Measurements from ENCODE around the gene ZNF641.
A peak's percentile ranks its signal among the peaks of the same experiment; 100 is the strongest.
"Not testable (repeated sequence)": the region's sequence is repeated elsewhere in the genome, so short reads cannot be mapped to it uniquely, and the experiment has no call there.

ZNF641 gene

DNA sequence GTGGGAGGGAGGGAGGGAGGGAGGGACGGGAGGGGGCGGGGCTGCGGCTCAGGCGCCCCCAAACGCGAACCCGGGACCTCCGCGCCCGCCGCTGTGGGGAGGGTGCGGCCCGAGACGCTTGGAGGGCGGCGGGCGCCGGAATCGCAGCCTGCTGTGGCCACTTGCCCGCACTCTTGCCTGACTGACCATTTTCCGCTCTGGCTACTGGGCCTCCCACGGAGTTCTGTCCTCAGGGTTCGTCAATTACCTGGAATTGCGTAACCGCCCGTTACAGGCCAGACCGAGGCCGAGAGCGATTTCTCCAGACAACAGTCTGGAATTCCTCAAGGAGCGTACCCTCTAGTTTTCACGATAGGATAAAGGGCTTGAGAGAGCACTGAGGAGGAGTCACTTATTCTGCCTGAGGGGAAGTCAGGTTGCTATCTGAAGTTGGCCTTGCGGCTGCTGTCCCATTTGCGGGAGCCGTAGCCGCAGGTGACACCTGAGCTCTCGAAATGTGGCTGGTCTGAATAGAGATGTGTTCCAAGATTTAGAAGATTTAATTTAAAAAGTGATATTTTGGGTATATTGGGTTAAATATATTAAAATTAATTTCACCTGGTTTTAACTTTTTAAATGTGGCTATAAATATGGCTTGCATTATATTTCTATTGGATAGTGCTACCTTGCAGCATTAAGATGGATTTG is 446 bp upstream of the ZNF641 start:
- Mint-ChIP-seq H3K9me3 (no peaks in the 10 kb centered on the region), H3K27ac (peak overlapping the region; percentile 83), H3K36me3 (ENCODE audit: low read depth) (peaks cover 31% of the 10 kb centered on the region), H3K4me3 (peak overlapping the region; percentile 79), H3K27me3 (no peaks in the 10 kb centered on the region), H3K4me1 (ENCODE audit: low read depth) (peaks cover 34% of the 10 kb centered on the region)
- DNase-seq = no peak

DNA sequence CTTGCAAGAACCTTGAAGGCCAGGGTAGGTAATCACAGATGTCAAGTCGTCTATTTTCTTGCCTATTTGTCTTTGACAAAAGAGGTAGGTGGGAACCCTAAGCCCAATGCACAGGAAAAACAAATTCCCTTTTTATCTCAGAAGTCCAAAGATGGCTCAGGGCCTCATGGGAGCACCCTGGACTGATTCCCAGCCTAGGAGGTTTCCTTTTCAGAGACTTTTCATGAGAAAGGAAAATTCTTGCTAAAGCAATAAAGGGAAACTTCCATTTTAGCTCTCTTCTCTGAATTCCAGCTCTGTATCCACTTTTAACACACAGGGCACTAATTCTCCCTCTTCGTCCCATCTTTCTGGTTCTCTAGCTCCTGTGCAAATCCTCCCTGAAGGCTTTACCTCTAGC is 1.2 kb downstream of the ZNF641 start:
- Mint-ChIP-seq H3K4me1 (ENCODE audit: low read depth) (peaks cover 41% of the 10 kb centered on the region), H3K4me3 (peak overlapping the region; percentile 95), H3K9me3 (no peaks in the 10 kb centered on the region), H3K27ac (no peak overlapping the region), H3K27me3 (no peaks in the 10 kb centered on the region), H3K36me3 (ENCODE audit: low read depth) (peaks cover 48% of the 10 kb centered on the region)
- no peak for DNase-seq

DNA sequence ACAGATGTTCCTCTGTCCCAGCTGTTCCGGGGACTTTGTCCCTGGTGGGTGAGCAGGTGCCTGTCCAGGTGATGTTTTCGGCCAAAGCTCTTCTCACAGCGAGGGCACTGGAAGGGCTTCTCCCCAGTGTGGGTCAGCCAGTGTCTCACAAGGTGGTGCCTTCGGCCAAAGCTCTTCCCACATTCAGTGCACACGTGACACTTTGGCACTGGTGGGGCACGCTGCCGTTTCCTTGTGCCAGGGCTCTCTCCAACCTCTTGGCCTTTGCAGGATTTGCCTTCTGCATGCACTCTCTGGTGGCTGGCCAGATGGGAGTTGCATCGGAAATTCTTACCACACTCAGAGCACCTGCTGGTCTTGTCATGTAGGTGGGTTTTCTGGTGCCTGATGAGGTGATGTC is 7.7 kb downstream of the ZNF641 start:
- no peak for DNase-seq
- H3K4me3 Mint-ChIP-seq = no peak overlapping the region
- peaks cover 22% of the 10 kb centered on the region for H3K4me1 Mint-ChIP-seq (ENCODE audit: low read depth)
- H3K27ac Mint-ChIP-seq = no peak overlapping the region
- peaks cover 86% of the 10 kb centered on the region for H3K36me3 Mint-ChIP-seq (ENCODE audit: low read depth)
- no peaks in the 10 kb centered on the region for H3K9me3 Mint-ChIP-seq
- H3K27me3 Mint-ChIP-seq = no peaks in the 10 kb centered on the region

DNA sequence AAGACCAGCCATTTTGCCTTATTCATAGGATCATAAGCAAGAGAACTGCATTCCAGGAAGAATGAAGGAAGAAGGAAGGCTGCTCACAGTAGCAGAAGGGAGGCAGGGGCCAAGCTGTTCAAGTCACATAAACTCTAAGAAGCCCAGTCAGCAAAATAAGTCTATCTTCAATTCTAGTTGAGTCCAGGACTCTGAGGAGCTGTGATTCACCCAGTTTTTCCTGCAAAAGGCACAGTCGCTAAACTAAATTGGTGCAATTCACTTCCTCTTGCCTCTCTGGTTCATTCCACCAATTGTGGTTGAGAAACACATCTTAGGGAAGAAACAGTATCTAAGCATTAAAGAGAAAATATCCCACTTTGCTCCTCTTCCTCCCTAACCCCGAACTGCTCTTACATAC is 9.8 kb downstream of the ZNF641 start:
- no peak for DNase-seq
- H3K4me1 Mint-ChIP-seq (ENCODE audit: low read depth) = peaks cover 13% of the 10 kb centered on the region
- peaks cover 2% of the 10 kb centered on the region for H3K9me3 Mint-ChIP-seq
- H3K4me3 Mint-ChIP-seq = no peak overlapping the region
- no peak overlapping the region for H3K27ac Mint-ChIP-seq
- peaks cover 68% of the 10 kb centered on the region for H3K36me3 Mint-ChIP-seq (ENCODE audit: low read depth)
- H3K27me3 Mint-ChIP-seq = no peaks in the 10 kb centered on the region

DNA sequence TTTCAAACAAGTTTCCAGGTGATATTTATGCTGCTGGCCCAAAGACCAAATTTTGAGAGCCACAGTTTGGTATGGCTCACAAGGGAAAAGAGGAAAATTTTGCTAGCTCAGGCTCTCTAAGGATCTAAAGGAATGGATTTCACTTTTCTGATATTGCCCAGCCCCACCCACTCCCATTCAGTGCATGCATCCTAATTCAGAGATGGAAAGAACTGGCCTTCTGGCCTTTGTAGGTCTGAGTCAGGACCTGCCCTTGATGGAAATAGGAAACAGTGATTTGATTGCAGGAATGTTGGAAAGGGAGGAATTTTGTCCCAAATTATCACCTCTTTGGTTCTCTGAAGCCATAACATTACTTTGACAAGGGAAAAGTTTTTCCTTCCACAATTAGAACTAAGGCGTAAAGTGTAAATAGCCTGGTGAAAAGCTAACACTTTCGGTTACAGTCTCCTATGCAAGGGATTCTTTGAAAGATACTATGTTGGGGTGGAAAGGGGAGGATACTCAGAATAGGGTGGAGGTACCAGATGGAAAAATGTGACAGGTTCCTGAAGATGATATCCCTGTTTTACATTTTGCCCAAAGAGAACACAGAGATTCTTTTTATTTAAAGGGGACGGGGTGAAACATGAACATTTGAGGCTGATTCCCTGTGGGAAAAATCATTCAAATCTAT is 11.1 kb downstream of the ZNF641 start:
- H3K4me3 Mint-ChIP-seq = no peak overlapping the region
- H3K27ac Mint-ChIP-seq = no peak overlapping the region
- H3K4me1 Mint-ChIP-seq (ENCODE audit: low read depth) = peaks cover 18% of the 10 kb centered on the region
- no peak for DNase-seq
- peaks cover 2% of the 10 kb centered on the region for H3K9me3 Mint-ChIP-seq
- H3K27me3 Mint-ChIP-seq = no peaks in the 10 kb centered on the region
- peaks cover 54% of the 10 kb centered on the region for H3K36me3 Mint-ChIP-seq (ENCODE audit: low read depth)

DNA sequence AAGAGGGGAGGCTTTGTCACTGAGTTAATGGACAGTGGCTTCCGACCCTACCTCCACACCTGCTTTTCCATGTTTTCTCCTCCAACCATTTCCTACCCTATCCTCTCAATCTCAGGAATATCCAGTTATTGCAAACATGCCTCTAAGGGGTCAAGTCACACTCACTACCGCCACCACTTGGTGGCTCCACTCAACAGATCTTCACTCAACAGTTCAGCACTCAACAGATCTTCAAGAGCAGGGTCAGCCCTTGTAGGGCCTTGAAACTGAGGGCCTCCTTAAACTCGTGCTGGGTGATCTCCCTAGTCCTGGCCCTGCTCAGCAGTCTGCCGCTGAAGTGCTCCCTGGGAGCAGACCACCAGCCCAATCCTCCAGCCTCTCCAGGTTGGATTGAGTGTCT is 14.2 kb downstream of the ZNF641 start:
- no peak overlapping the region for H3K27ac Mint-ChIP-seq
- H3K27me3 Mint-ChIP-seq = no peaks in the 10 kb centered on the region
- no peak for DNase-seq
- peaks cover 2% of the 10 kb centered on the region for H3K9me3 Mint-ChIP-seq
- H3K36me3 Mint-ChIP-seq (ENCODE audit: low read depth) = peaks cover 28% of the 10 kb centered on the region
- no peak overlapping the region for H3K4me3 Mint-ChIP-seq
- H3K4me1 Mint-ChIP-seq (ENCODE audit: low read depth) = peaks cover 15% of the 10 kb centered on the region

DNA sequence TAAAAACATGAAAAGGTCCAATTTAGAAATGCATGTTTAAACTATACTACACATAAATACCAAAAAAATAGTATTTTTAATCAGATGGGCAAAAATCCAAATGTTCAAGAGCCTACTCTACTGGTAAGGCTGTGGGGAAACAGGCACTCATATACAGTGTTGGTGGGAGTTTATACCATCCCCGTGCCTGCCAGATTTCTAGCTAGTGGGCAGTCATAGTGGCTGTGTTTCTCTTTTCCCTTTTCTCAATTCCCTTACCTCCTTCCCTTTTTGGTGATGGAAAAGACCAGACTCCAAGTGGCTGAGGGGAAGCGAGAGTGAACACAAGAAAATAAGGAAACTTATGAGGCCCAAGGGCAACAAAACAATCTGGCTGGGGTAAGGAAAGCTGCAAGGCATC is 14.7 kb downstream of the ZNF641 start:
- H3K4me3 Mint-ChIP-seq = no peak overlapping the region
- H3K4me1 Mint-ChIP-seq (ENCODE audit: low read depth) = peaks cover 14% of the 10 kb centered on the region
- H3K27me3 Mint-ChIP-seq = no peaks in the 10 kb centered on the region
- no peak overlapping the region for H3K27ac Mint-ChIP-seq
- peaks cover 2% of the 10 kb centered on the region for H3K9me3 Mint-ChIP-seq
- H3K36me3 Mint-ChIP-seq (ENCODE audit: low read depth) = peaks cover 25% of the 10 kb centered on the region
- no peak for DNase-seq

DNA sequence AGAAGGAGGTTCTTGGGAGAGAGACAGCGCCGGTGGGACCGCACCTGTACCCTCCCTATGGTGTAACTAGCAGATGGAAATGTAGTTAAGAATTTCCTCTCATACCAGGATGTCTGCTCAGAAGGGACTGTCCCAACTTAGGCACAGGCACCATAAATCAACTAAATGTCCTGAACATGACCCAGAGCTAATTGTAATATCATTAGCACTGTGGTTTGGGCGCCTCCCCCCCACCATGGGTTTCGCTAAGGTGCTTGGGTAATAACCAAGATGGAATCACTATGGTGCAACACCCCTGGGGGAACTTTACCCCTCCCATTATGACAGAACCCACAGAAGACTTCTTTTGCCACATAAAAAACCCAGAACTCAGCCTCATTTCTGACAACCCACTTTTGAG is 15.9 kb downstream of the ZNF641 start:
- Mint-ChIP-seq H3K4me1 (ENCODE audit: low read depth) (peaks cover 14% of the 10 kb centered on the region), H3K4me3 (no peak overlapping the region), H3K27ac (peak overlapping the region; percentile 28), H3K27me3 (no peaks in the 10 kb centered on the region), H3K9me3 (peaks cover 2% of the 10 kb centered on the region), H3K36me3 (ENCODE audit: low read depth) (peaks cover 13% of the 10 kb centered on the region)
- DNase-seq = no peak

DNA sequence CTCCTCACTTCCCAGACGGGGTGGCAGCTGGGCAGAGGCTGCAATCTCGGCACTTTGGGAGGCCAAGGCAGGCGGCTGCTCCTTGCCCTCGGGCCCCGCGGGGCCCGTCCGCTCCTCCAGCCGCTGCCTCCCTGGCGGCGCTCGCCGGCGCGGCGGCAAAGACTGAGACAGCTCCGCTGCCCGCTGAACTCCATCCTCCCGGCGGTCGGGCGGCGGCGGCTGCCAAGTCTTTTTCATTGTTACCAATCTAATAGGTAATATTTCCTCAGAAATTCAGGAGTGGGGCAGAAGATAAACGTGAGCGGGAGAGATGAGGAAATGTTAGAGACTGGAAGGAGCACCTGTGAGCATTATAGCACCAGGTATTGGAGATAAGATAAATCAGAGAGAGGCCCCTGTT is 17.0 kb downstream of the ZNF641 start:
- H3K4me1 Mint-ChIP-seq (ENCODE audit: low read depth) = peaks cover 14% of the 10 kb centered on the region
- not testable (repeated sequence) for DNase-seq; H3K27ac Mint-ChIP-seq; H3K27me3 Mint-ChIP-seq; H3K4me3 Mint-ChIP-seq; H3K36me3 Mint-ChIP-seq (ENCODE audit: low read depth); H3K9me3 Mint-ChIP-seq

DNA sequence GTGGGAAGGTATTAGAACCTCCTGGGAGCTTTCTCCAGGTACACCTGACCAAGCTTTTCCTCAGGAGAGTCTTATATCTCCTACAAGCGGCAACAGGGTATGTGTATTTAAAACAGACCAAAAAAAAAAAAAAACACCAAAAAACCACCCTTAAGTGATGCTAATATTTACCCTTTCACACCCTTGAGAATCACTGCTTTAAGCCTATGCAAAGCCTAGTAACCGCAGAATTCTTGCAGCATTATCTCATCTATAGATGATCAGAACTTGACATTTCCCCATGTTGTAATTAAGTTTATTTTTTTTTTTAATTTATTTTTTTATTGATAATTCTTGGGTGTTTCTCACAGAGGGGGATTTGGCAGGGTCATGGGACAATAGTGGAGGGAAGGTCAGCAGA is 19.3 kb downstream of the ZNF641 start:
- no peaks in the 10 kb centered on the region for H3K36me3 Mint-ChIP-seq (ENCODE audit: low read depth)
- no peak overlapping the region for H3K27ac Mint-ChIP-seq
- H3K4me3 Mint-ChIP-seq = no peak overlapping the region
- H3K27me3 Mint-ChIP-seq = peaks cover 5% of the 10 kb centered on the region
- no peaks in the 10 kb centered on the region for H3K9me3 Mint-ChIP-seq
- no peak for DNase-seq
- peaks cover 14% of the 10 kb centered on the region for H3K4me1 Mint-ChIP-seq (ENCODE audit: low read depth)

DNA sequence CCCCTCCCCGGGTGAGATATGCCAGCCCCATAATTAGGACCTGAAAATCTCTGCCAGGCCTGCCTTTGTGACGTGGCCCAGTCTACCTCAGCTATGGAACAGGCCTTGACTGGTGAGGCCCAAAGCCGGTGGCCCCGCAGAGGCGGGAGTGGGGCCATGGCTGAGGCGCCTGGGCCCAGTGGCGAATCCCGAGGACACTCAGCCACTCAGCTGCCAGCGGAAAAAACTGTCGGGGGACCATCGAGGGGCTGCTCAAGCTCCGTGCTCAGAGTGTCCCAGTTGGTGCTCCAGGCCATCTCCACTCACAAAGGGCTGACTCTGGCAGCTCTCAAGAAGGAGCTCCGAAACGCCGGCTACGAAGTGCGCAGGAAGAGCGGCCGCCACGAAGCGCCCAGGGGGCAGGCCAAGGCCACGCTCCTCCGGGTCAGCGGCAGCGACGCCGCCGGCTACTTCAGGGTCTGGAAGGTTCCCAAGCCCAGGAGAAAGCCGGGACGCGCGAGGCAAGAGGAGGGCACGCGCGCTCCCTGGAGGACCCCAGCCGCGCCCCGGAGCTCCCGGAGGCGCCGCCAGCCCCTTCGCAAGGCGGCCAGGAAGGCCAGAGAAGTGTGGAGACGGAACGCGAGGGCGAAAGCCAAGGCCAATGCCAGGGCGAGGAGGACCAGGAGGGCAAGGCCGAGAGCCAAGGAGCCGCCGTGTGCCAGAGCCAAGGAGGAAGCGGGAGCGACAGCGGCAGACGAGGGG is 21.4 kb downstream of the ZNF641 start:
- Mint-ChIP-seq H3K9me3 (no peaks in the 10 kb centered on the region), H3K27me3 (peaks cover 15% of the 10 kb centered on the region)

DNA sequence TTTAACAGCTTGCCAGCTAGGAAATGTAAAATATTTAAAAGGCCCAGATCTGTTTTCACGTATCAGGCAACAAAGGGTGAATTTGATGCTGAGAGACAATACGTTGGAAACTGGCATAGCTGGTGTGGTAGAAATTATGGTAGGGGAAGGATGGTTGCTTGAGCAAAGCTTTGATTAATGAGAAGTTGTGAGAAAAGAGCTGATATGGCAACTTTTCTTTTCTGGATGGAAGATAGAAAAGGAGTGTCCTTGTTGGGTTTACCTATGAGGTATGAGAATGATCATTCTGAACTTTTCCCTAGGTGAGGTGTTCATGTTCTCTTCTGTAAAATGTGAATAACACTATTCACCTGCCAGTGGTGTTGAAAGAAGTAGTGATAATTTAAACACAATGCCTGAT is 34.2 kb downstream of the ZNF641 start:
- Mint-ChIP-seq H3K27ac (no peak overlapping the region), H3K9me3 (peaks cover 15% of the 10 kb centered on the region), H3K36me3 (ENCODE audit: low read depth) (no peaks in the 10 kb centered on the region)

More for the DNA sequence above, 21.4 kb downstream of the ZNF641 start:
- no peaks in the 10 kb centered on the region for H3K36me3 Mint-ChIP-seq (ENCODE audit: low read depth)
- H3K27ac Mint-ChIP-seq = no peak overlapping the region
- H3K4me1 Mint-ChIP-seq (ENCODE audit: low read depth) = peaks cover under 1% of the 10 kb centered on the region
- no peak overlapping the region for H3K4me3 Mint-ChIP-seq
- DNase-seq = no peak

DNA sequence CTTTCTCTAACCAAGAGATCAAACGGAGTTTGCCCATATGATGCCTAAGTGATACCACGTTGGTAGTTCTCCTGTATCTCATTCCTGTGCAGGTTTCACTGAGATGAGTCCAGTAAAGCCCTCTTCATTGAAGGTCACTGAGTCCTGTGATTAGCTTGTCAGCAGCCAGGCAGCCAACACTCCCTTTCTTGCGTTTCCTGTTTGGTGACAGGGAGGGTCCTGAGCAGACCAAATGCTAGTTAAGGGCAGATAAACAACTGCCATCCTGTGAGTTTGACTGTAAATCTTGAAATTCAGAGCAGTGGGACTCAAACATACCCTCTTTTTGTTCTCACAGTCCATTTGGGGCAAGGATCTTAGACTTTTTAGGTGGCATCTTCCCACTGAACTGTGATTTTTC is 39.4 kb downstream of the ZNF641 start:
- peaks cover 6% of the 10 kb centered on the region for H3K9me3 Mint-ChIP-seq
- no peak for DNase-seq
- no peak overlapping the region for H3K27ac Mint-ChIP-seq
- no peaks in the 10 kb centered on the region for H3K27me3 Mint-ChIP-seq
- H3K4me3 Mint-ChIP-seq = no peak overlapping the region
- H3K36me3 Mint-ChIP-seq (ENCODE audit: low read depth) = no peaks in the 10 kb centered on the region
- no peaks in the 10 kb centered on the region for H3K4me1 Mint-ChIP-seq (ENCODE audit: low read depth)

More for the DNA sequence above, 34.2 kb downstream of the ZNF641 start:
- DNase-seq = no peak
- Mint-ChIP-seq H3K27me3 (peaks cover 2% of the 10 kb centered on the region), H3K4me3 (no peak overlapping the region), H3K4me1 (ENCODE audit: low read depth) (no peaks in the 10 kb centered on the region)

DNA sequence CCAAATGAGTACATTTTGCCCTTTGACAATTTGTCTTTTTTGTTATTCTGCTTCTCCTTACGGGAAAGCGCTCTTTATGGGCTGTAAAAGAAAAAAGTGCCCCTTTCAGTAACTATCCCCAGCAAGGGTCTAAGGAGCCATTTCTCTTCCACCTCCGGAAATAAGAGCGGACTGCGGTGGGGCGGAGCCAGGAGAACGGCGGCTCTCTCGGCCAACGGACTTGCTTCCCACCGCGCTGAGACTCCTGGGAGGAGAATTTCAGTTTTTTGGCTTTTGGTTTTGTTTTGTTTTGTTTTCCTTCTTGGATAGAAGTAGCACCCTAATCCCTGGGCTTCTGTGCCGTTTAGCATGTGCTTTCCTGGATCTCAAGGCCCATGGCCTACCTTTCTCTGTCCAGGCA is 43.5 kb downstream of the ZNF641 start:
- no peak for DNase-seq
- Mint-ChIP-seq H3K27me3 (no peaks in the 10 kb centered on the region), H3K4me3 (no peak overlapping the region), H3K9me3 (no peaks in the 10 kb centered on the region), H3K27ac (no peak overlapping the region), H3K4me1 (ENCODE audit: low read depth) (no peaks in the 10 kb centered on the region), H3K36me3 (ENCODE audit: low read depth) (no peaks in the 10 kb centered on the region)

DNA sequence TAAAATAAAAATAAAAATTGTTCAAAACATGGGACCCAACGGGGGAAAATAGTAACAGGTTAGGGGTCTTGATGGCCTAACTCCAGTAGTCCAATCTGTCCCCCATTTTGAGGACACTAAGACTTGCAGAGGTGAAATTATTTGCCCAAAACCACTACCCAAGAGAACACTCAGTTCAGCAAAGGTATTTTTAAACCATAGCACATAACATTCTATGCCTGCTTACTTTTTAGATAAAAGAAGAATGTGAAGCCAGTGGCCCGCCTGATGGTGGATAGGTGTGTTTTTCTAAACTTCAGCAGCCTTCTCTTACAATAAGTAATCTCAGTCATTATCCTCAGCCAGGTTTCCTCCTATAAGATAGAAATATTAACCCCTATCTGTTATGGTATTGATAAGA is 45.5 kb downstream of the ZNF641 start:
- Mint-ChIP-seq H3K27me3 (no peaks in the 10 kb centered on the region), H3K36me3 (ENCODE audit: low read depth) (no peaks in the 10 kb centered on the region), H3K4me1 (ENCODE audit: low read depth) (no peaks in the 10 kb centered on the region), H3K4me3 (no peak overlapping the region), H3K9me3 (no peaks in the 10 kb centered on the region), H3K27ac (no peak overlapping the region)
- no peak for DNase-seq

Measured in activated T-cell treated with anti-CD3 and anti-CD28 coated beads, Interleukin-2, amount 50 U/mL, for 24 hours (primary cell).